Measurements from ENCODE around the gene RELN. TPM values are rescaled to one million over a fixed set of nuclear protein-coding genes. Genes with fewer than 3 reads are reported as not detected.

Gene RELN
- total RNA-seq, 1 experiment from 2014 or later, result 0.02 TPM

GRCh38 chr7:103447073-103447960 lies 542.1 kb downstream of the RELN start:
- Histone ChIP-seq H3K23ac (ENCODE audit: insufficient read length, low read depth, low read length) (no peak overlapping the region), H2BK20ac (ENCODE audit: low read depth, low read length, poor library complexity, severe bottlenecking) (no peak overlapping the region), H4K20me1 (ENCODE audit: control insufficient read depth, insufficient read depth, insufficient read length) (peaks cover 4% of the 10 kb centered on the region), H3K4ac (ENCODE audit: low read depth, low read length) (no peak overlapping the region), H2AK5ac (ENCODE audit: insufficient read length, low read length) (no peak overlapping the region), H3K79me1 (ENCODE audit: insufficient read depth, low read depth, low read length, poor library complexity, severe bottlenecking) (no peaks in the 10 kb centered on the region), H2BK5ac (ENCODE audit: insufficient read length, low read length) (no peak overlapping the region), H3K9me3 (ENCODE audit: control insufficient read depth, low read depth, low read length) (no peaks in the 10 kb centered on the region), H3K23me2 (ENCODE audit: insufficient read length, low read depth, low read length, poor library complexity, severe bottlenecking) (peaks cover 8% of the 10 kb centered on the region), H3K4me1 (ENCODE audit: insufficient read depth, low read length) (no peaks in the 10 kb centered on the region), H2BK15ac (ENCODE audit: low read depth, low read length) (no peak overlapping the region), H3K14ac (ENCODE audit: insufficient read depth, low read length) (no peak overlapping the region), H2AFZ (ENCODE audit: low read length) (no peak overlapping the region), H3T11ph (ENCODE audit: low read length) (no peak overlapping the region), H4K5ac (ENCODE audit: insufficient read length, low read depth, low read length) (no peak overlapping the region), H3K56ac (ENCODE audit: insufficient read length, low read depth, low read length) (no peak overlapping the region), H3K4me2 (ENCODE audit: insufficient read depth, insufficient read length, low read length) (no peak overlapping the region), H4K91ac (ENCODE audit: insufficient read length, low read depth, low read length) (no peak overlapping the region), H3K27ac (ENCODE audit: insufficient read length, low read depth, low read length) (no peak overlapping the region), H4K8ac (replicated peaks; ENCODE audit: insufficient read length, low read depth, low read length) (no peak overlapping the region), H2BK120ac (ENCODE audit: low read depth, low read length, poor library complexity, severe bottlenecking) (no peak overlapping the region), H3K27me3 (ENCODE audit: insufficient read depth, low read length) (peaks cover 3% of the 10 kb centered on the region; the same call in 1 of the 2 replicates), H3K9ac (ENCODE audit: extremely low read depth, insufficient read length, low read length) (no peak overlapping the region), H3K18ac (ENCODE audit: insufficient read length, low read depth, low read length) (no peak overlapping the region), H3K79me2 (ENCODE audit: insufficient read depth, low read length) (no peaks in the 10 kb centered on the region), H2BK12ac (ENCODE audit: insufficient read length, low read depth, low read length) (no peak overlapping the region)
- no peak overlapping the region for H3K27ac Mint-ChIP-seq
- WGBS (ENCODE audit: extremely low coverage, insufficient read length, low lambda C conversion rate), result no CpG with 5 or more reads among the region's 17 CpGs
- DNase-seq, result peak; percentile 86
- H3K4me3 Mint-ChIP-seq, result 0 out of 5 replicates have a peak overlapping the region, but pooled peaks of 1 of the 2 experiments have one; percentile 23
- TF ChIP-seq CTCF (conservative IDR thresholded peaks at IDR 0.05), result peak; percentile 86
- H3K36me3 Mint-ChIP-seq (ENCODE audit: insufficient read depth in 1 of 3, low read depth in 3 of 3), result no peaks in the 10 kb centered on the region; a peak in 1 of 7 replicates
- peaks cover 93% of the 10 kb centered on the region for H3K27me3 Mint-ChIP-seq (ENCODE audit: low read depth)
- peaks cover 11% of the 10 kb centered on the region in 2 experiments for H3K9me3 Mint-ChIP-seq
- peaks cover 15 to 16% of the 10 kb centered on the region in 2 experiments for H3K4me1 Mint-ChIP-seq

All from H9 (cell line).